ENCODE measurements around the gene PAX7. TPM values are rescaled to one million over a fixed set of nuclear protein-coding genes. Genes with fewer than 3 reads are reported as not detected.
"Not testable (repeated sequence)": the region's sequence is repeated elsewhere in the genome, so short reads cannot be mapped to it uniquely, and the experiment has no call there.

PAX7 gene
- total RNA-seq = not detected
- long read RNA-seq = 0 reads

DNA sequence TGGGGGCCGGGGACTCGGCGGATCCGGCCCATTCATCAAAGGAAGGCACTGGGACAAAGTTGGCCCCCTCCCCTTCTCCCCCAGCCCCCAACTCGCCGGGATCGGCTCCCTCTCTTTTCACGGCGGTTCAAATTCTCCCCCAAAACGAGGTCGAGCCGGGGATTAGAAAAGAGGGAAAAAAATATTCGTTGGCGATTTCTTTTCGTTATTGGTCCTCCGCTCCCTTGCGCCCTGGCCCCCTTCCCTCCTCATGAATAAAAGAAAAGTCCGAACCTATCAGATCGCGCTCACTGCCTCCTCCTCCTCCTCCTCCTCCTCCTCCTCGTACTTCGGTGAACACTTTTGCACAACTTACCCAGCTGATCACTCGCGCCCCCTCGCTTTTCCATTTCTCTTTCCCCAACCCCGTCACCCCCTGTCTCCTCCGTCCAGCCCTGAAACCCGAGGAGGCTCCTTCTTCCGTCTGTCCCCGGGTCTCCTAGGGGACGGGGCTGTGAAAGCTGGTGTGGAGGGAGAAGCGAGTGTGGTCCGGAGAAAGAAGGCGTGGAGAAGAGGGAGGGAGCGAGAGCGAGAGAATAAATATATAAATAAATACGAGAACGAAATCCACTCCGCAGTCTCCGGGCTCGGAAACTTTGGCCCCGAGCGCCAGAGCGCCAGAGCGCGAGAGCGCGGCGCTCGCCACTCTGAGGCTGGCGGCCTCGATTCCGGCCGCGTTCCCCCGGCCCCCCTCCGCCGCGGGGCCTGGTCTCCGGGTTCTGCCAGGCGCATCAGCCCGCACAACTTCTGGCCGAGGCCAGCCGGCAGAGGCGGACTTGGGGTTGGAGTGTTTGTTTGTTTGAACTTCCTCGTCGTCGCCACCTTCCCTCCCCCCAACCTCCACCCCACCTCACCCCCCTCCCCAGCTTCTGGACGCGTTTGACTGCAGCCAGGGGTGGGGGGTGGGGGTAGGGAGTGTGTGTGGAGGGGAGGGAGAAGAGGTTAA, at the start of gene PAX7:
TSS of gene PAX7 (plus strand) at position 336 of the 985 bp plus-strand sequence. CDS start 758 bp downstream, outside the sequence.
- intact Hi-C loops (cut with DNase I) = no loop called here
- no peak for DNase-seq (ENCODE audit: low spot score)

DNA sequence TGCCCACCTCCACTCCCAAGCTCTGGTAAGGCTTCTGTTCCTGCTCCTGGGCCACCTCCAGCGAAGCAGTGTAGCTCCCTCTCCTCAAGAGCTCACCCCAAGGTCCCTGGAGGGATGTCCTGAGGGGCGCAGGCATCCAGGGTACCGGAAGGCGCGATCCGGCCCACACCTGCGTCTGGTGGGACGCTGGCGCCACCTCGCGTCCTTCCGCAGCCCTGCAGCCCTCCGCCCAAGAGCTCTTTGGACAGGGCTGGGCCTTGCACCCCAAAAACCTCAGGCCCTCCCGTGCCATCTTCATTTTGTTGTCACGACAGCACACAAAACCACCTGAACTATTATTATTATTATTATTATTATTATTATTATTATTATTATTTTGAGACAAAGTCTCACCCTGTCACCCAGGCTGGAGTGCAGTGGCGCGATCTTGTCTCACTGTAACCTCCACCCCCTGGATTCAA, 49.2 kb upstream of the PAX7 start:
- DNase-seq (ENCODE audit: low spot score) = no peak
- intact Hi-C loops (cut with DNase I) = no loop called here

DNA sequence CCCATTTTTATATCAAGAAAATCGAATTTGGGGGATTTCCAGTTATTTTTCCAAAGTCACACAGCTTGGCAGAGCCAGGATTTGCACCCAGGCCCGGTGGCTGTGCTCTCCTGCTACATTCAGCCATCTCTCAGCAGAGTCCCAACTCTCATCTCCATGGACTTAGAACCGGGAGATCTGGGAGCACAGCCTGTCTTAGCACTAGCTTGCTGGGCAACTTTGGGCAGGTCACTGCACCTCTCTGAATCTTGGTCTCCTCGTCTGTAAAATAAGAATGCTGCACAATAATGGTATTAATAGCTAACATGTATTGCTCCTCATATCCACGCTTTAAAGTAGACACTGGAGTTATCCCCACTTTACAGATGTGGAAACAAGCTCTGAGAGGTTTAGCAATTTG, 47.8 kb upstream of the PAX7 start:
- intact Hi-C loops (cut with DNase I) = no loop called here
- DNase-seq (ENCODE audit: low spot score) = no peak

DNA sequence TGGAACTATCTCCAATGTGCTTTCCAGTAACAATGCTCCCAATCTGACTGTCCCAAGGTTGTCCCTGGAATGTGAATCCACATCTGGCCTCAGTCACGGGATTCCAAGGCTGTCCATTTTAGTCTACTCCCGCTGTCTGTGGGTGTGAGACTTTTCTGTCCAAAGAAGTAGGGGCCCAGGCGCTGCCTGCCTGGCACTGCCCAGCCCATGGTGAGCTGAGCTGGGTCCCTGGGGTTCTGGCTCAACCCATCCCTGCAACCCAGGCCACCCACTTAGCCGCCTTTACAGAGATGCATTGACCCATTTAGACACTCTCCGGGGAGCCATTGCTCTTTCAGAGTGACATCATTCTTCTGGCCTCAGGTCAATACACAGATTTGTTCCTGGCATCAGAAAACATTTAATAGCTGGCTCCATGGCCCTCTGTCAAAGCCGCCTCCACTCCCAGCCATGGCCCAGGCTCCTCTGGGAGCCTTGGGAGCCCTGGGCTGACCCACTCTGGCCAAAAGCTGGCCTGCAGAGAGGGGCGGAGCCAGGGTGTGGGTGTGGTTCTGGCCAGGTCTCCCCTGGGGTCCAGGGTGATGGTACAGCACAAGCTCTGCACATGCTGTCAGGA, 47.2 kb upstream of the PAX7 start:
- intact Hi-C loops (cut with DNase I) = no loop called here
- no peak for DNase-seq (ENCODE audit: low spot score)

DNA sequence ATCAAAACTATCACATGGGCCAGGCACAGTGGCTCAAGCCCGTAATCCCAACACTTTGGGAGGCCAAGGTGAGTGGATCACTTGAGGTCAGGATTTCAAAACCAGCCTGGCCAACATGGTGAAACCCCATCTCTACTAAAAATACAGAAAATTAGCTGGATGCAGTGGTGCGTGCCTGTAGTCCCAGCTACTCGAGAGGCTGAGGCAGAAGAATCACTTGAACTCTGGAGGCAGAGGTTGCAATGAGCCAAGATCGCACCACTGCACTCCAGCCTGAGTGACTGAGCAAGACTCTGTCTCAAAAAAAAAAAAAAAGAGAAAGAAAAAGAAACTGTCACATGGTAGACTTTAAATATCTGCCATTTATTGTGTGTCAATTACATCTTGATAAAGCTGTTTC, 44.6 kb upstream of the PAX7 start:
- intact Hi-C loops (cut with DNase I) = not testable (repeated sequence)

DNA sequence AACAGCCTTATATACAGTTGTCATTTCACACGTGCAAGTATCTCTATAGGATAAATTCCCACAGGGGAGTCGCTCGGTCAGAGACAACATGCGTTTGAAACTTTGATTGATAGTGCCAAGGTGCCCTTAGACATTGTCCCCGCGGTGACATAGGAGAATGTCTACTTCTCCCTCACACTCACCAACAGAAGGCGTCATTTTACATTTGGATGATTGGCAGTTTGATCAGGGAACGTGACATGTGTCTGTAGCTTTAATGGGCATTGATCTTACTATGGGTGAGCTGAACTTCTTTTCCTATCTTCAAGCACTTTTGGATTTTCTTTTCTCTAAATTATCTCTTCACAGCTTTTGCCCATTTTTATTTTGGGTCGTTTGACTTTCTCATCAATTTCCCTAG, 42.6 kb upstream of the PAX7 start:
- intact Hi-C loops (cut with DNase I) = no loop called here
- no peak for DNase-seq (ENCODE audit: low spot score)

More for the DNA sequence above, 44.6 kb upstream of the PAX7 start:
- not testable (repeated sequence) for DNase-seq (ENCODE audit: low spot score)

DNA sequence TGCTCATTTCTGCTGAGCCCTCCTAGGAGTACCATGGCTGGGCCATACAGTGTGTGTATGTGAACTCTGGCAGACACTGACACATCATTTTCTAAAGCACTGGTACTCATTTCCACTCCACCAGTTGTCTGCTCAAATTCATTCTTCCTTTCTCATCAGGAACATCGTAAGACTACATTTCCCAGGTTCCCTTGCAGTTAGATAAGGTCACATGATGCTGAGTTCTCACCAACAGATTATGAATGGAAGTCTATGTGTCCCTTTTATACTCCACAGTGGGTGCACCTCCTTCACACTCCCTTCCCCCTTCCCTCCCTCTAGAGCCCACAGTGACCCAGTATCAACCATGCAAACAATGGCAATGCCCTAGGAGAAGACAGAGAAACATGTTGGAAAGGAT, 38.3 kb upstream of the PAX7 start:
- no peak for DNase-seq (ENCODE audit: low spot score)
- intact Hi-C loops (cut with DNase I) = no loop called here

DNA sequence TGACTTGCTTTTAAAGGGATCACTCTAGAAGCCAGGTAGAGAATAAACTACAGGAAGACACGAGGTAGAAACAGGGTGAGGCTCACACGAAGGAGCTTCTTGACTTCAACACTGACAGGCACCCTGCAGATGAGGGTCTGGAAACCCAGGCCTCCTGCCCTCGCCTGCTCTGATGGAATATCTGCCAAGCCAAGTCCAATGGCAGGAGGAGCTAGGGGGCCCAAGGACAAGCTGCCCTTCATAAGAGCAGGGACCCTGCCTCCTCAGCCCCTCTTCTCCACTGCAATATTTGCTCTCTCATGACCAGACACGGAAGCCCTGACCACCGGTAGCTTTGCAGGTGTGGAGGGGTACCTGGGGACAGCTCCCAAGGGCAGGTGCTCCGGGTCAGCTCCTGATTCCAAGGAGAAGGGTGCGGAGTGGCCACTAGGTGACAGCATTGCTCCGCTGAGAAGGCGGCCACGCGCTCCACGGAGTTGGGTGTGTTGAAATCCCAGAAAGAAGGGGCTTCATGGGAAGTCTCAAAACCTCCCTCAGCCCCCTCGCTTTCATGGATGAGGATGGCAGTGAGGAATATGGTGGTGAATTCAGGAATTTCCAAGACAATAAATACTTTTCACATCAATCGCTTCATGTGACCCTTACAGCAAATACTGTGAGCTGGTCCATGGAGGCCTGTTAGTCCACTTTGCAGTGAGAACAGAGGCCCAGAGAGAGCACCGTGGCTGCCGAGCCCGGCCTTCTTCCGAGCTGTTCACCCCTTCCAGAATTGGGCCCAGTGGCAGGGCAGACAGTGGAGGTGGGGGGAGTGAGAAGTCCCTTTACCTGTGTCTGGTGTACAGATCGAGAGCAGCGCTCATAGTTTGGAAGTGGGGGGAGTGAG, 33.2 kb upstream of the PAX7 start:
- intact Hi-C loops (cut with DNase I) = loop anchor here (1.0 kb wide), 2 partner anchors 223 to 278 kb away; no protein-coding TSS in a partner anchor
- no peak for DNase-seq (ENCODE audit: low spot score)

DNA sequence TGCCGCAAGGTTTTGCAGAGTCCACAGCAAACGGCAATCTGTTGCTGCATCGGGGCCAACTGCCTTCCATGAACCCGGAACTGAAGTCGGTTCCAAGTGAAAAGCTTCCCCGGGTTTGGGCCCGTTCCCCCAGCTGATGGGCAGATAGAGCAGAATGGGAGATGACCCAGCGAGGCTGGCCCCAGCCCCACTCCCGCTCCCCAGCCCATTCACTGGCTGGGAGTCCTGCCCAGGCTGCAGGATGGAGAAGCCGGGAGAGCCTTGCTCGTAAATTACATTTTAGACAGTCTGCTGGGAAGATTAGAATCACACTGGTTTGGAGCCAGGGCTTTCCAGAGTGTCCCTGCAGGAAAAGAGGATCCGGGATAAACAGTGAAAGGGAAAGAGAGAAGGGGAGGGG, 31.6 kb upstream of the PAX7 start:
- intact Hi-C loops (cut with DNase I) = no loop called here
- no peak for DNase-seq (ENCODE audit: low spot score)

DNA sequence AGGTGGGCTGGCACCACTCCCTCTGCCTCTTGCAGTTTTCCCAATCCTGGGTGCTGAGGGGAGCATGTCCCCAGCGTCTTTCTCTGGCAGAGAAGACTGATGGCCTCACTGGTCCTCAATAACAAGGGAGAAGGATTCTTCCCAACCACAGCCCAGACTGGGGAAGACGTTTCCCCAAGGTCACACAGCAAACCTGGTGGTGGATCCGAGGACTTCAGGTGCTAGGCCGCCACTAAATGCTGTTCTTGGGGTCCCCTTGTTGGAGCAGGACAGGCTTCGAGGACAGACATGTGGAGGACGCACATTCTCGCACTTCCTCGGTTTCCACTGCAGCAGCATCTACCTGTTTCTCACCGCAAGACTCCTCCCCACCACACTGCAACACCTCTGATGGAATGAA, 30.9 kb upstream of the PAX7 start:
- DNase-seq (ENCODE audit: low spot score) = no peak
- intact Hi-C loops (cut with DNase I) = no loop called here

DNA sequence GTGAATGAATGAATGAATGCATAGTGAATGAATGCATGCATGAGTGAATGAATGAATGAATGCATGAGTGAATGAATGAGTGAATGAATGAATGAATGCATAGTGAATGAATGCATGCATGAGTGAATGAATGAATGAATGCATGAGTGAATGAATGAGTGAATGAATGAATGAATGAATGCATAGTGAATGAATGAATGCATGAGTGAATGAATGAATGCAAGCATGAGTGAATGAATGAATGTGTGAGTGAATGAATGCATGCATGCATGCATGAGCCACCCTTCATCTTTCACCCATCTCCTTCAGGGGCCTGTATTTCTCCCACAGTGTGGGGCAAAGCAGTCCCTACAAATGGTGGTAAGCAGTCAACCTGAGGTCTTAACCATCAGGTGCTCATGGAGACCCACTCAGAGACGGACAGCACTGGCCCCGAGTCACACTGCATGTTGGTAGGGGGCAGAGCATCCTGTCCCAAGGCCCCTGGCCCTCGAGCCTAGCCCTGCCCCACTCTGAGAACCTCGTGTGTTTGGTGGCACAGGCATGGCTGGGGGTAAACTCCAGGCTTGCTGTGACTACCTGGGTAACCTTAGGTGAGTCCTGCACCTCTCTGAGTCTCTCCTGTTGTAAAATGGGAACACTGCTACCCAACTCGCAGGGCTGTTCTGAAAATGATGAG, 28.0 kb upstream of the PAX7 start:
- intact Hi-C loops (cut with DNase I) = no loop called here
- no peak for DNase-seq (ENCODE audit: low spot score)

DNA sequence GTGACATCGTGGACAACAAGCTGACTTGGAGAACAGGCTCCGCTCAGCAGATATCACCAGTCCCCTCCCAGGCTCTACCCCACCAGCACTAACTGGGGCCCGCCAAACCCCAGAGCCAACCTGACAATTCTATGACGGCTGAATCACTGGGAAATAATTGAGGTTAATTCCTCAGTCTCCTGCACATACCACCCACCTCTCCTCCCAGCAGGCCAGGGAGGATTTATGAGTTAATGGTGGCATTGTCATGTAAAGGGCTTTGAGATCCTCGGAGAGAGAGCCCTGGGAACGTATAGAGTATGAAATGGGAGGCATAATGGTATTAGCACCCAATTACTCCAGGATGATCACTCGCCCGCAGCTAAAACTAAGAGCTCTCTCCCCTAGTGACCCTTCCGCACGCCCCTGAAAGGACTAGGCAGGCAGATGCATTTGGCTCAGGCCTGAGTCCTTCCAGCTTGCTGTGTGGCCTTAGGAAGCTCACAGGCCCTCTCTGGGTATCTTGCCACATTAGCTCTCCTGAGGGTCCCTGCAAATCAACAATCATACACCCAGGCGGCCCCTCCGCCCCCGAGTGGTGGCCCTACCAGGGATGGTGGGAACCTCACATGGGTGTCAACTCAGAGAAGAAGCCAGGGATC, 27.3 kb upstream of the PAX7 start:
- DNase-seq (ENCODE audit: low spot score) = no peak
- intact Hi-C loops (cut with DNase I) = no loop called here

DNA sequence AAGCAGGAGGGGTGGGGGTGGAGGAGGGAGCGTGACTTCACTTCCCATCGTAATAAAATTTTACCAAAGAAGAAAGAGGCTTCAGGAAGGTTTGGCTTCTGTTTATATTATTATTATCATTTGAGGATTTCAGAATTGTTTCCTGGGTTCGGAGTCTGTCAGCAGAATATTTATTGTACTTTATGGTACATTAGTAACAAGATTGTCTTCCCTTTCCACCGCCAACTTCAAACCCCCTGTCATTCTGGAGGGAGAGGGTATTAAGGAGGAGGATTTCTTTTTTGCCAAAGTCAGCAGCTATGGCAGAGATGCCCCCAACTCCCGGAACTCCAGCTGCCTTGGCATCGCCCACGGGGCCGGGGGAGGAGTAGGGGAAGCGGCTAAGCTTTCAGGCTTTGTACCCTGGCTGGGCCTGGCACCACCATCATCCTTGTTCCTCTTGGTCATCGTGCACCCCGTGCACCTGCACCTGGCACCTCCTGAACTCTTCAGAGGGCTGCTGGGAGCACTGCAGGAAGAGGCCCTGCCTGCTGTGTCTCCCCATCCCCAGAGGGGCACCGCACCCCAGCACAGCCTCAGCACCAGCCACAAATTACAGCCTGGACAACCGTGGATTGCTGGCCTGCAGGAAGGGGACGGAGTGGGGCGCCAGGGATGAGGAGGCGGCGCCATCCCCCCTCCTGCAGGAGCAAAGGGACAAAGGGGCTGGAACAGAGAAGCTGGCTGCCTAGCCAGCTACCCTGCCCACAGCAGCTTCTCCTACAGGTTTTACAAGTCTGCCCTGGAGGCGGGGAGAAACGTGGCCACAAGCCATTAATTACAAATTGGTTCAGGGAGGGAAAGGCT, 24.0 kb upstream of the PAX7 start:
- no peak for DNase-seq (ENCODE audit: low spot score)
- intact Hi-C loops (cut with DNase I) = no loop called here

DNA sequence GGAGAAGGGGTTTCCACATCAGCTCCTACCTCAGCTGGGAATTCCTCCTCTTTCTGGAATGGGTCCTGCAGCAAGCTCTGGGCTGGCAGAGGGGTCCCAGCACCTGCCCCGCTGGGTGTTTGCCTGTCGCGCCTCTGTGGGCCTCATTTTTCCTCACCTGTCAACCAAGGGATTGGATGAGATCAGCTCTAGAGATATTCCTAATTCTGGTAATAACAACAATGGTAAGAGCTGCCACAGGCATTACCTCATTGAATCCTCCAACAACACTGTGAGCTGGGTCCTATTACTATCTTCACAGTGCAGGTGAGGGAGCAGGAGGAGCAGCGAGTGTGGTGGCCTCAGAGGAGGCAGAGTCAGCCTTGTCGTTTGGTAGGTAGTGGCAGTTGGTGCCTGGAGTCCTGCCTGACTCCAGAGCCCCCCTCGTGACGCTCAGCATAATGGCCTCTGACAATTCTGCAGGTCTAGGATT, 23.3 kb upstream of the PAX7 start:
- no peak for DNase-seq (ENCODE audit: low spot score)
- intact Hi-C loops (cut with DNase I) = no loop called here

DNA sequence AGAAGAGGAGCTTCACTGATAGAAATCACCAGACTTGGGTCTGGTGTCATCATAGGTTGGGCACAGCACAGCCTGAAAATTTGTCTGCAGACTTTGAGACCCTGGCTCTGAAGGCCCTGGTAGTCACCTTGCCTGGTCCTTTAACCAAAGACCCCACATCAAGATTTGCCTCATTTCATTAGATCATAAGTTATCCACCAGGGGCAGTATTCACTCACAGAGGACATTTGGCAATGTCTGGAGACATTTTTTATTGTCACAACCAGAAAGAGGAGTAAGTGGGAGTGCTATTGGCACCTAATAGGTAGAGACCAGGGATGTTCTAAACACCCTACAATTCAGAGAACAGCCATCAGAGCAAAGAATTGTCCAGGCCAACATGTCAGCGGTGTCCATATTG, 22.1 kb upstream of the PAX7 start:
- no peak for DNase-seq (ENCODE audit: low spot score)
- intact Hi-C loops (cut with DNase I) = no loop called here

DNA sequence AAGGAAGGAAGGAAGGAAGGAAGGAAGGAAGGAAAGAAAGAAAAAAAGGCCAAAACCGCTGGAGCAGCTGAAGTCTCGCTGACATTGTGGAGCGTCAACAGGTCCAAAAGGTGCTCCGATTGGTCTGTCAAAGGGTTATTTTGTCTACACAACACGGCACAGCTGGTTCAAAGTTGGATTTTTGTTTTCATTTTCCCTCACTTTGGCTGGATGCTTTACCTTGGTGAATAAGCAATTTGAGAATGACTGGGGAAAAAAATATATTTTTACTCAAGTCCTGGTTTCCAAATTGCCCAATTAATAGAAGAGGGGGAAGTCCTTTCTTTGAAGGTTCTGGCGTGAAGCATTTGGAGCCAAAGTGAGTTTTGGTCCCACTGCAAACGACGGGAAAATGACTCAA, 19.3 kb upstream of the PAX7 start:
- no peak for DNase-seq (ENCODE audit: low spot score)
- intact Hi-C loops (cut with DNase I) = no loop called here

DNA sequence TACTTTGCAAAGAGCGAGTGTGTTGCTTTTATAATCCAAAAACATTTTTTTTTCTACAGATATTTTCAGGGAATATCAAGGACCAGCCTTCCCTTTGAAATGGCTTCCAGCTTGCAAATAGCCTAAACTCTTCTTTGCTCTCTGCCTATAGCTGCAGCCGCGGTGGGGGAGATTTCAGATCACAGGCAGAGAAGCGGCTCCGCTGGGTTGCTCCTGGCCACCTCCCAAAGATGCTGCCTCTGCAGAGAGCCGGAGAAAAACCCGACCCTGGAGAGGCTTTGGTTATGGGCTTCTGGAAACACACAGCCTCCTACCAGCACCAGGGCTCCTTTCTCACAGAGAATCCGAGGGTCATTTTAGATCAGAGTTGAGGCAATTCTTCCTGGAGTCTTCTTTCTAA, 18.6 kb upstream of the PAX7 start:
- DNase-seq (ENCODE audit: low spot score) = no peak
- intact Hi-C loops (cut with DNase I) = no loop called here

Measured in cardiac septum (tissue), 1 donor.